ENCODE measurements around the gene UBA3. TPM values are rescaled to one million over a fixed set of nuclear protein-coding genes. Genes with fewer than 3 reads are reported as not detected.

Gene UBA3
- total and polyA plus RNA-seq, 2 of the 13 experiments (the other 11 are each of a cell fraction or from before 2014, with no cell fraction given), result 40.7 to 49.0 TPM

- intact Hi-C loops (cut with micrococcal nuclease; ENCODE audit: unreplicated experiment) (no loop called here), in situ Hi-C loops (cut with HindIII; ENCODE audit: extremely low pct_ligation_motif_present, low pct_unique_long_range_greater_than_20kb) (no loop called here)
- H3K4me3 ChIP-seq (replicated peaks in 1 of 3; ENCODE audit: insufficient read depth in 1 of 3, low read depth in 2 of 3, low read length in 3 of 3), result no peak overlapping the region
- ChIA-PET CTCF (ENCODE audit: low intra/inter-chr PET ratio, low total read pairs) (no interaction called here), POLR2A (no interaction called here)
- WGBS (ENCODE audit: low lambda C conversion rate), result 95% methylated on average over 6 of the region's 6 CpGs
- TF ChIP-seq ZSCAN21 (CRISPR knock-in tag; IDR thresholded peaks at IDR 0.05; ENCODE audit: borderline replicate concordance), result no peak
- TF ChIP-seq ZNF121 (CRISPR knock-in tag; IDR thresholded peaks at IDR 0.05), result no peak
- no peak for TF ChIP-seq ZNF574 (CRISPR knock-in tag; IDR thresholded peaks at IDR 0.05)
- TF ChIP-seq CBX1 (IDR thresholded peaks at IDR 0.05; ENCODE audit: low read depth), result no peak
- TF ChIP-seq TOPORS (CRISPR knock-in tag; IDR thresholded peaks at IDR 0.05), result no peak
- TF ChIP-seq ASH2L (IDR thresholded peaks at IDR 0.05; ENCODE audit: insufficient read length, low read depth, low read length), result no peak
- TF ChIP-seq EHMT2 (IDR thresholded peaks at IDR 0.05; ENCODE audit: borderline replicate concordance, low read depth, low read length), result no peak
- no peak for TF ChIP-seq ZMAT5 (CRISPR knock-in tag; IDR thresholded peaks at IDR 0.05; ENCODE audit: borderline replicate concordance, low read depth)
- no peak for TF ChIP-seq SIN3A (IDR thresholded peaks at IDR 0.05; ENCODE audit: borderline replicate concordance, low read depth, low read length)
- no peak for TF ChIP-seq ZFYVE20 (CRISPR knock-in tag; IDR thresholded peaks at IDR 0.05; ENCODE audit: borderline replicate concordance, low read depth)
- no peak for TF ChIP-seq TGIF2 (CRISPR knock-in tag; IDR thresholded peaks at IDR 0.05)
- TF ChIP-seq ZNF205 (CRISPR knock-in tag; IDR thresholded peaks at IDR 0.05), result no peak
- TF ChIP-seq ZNF414 (CRISPR knock-in tag; IDR thresholded peaks at IDR 0.05), result no peak
- TF ChIP-seq ZMAT3 (CRISPR knock-in tag; conservative IDR thresholded peaks at IDR 0.05), result no peak
- no peak for TF ChIP-seq ZNF562 (CRISPR knock-in tag; IDR thresholded peaks at IDR 0.05; ENCODE audit: borderline replicate concordance)
- TF ChIP-seq ZSCAN22 (CRISPR knock-in tag; IDR thresholded peaks at IDR 0.05), result no peak
- no peak for TF ChIP-seq ZNF558 (CRISPR knock-in tag; IDR thresholded peaks at IDR 0.05; ENCODE audit: borderline replicate concordance)
- TF ChIP-seq DNMT1 (CRISPR knock-in tag; IDR thresholded peaks at IDR 0.05), result no peak
- peaks cover 4 to 11% of the 10 kb centered on the region in 2 experiments; a peak in 3 of 5 replicates for H3K36me3 ChIP-seq (replicated peaks in 1 of 2; ENCODE audit: control insufficient read depth in 1 of 2, insufficient read depth in 2 of 2, low read length in 2 of 2)
- DNase-seq (ENCODE audit: low spot score), result no peak
- H3K4me2 ChIP-seq (ENCODE audit: low read depth, low read length), result no peak overlapping the region
- no peaks in the 10 kb centered on the region for H4K20me1 ChIP-seq (ENCODE audit: insufficient read depth, low read length)
- no peaks in the 10 kb centered on the region for H3K27me3 ChIP-seq (ENCODE audit: control insufficient read depth in 1 of 2, insufficient read depth in 2 of 2, low read length in 2 of 2)
- no peak overlapping the region for H2AFZ ChIP-seq (ENCODE audit: low read length)
- H3K79me2 ChIP-seq (ENCODE audit: insufficient read depth, low read length), result no peaks in the 10 kb centered on the region
- FAIRE-seq, result no peak
- no peak for ATAC-seq
- no peaks in the 10 kb centered on the region for H3K9me3 ChIP-seq (ENCODE audit: low read length)
- H3K9ac ChIP-seq (ENCODE audit: insufficient read depth, low read depth, low read length), result no peak overlapping the region
- H3K4me1 ChIP-seq (ENCODE audit: insufficient read depth, low read length), result no peaks in the 10 kb centered on the region
- BruUV-seq (replicated peaks), result no TSS peak
- H3K27ac ChIP-seq (ENCODE audit: extremely low read length, insufficient read depth, low read length), result no peak overlapping the region
Measured at GRCh38 chr3:69065318-69065964, 14.7 kb downstream of the UBA3 start.
